Activated gamma-delta T cell (primary cell): ENCODE data around the gene RARG.

Experiments
- DNase-seq: peaks from one replicate; lab custom pipeline; 2025; lab: John Stamatoyannopoulos, UW

RARG gene

GRCh38 chr12:53224061-53224896 is 7.7 kb downstream of the RARG start:
- no peak for DNase-seq

DNA sequence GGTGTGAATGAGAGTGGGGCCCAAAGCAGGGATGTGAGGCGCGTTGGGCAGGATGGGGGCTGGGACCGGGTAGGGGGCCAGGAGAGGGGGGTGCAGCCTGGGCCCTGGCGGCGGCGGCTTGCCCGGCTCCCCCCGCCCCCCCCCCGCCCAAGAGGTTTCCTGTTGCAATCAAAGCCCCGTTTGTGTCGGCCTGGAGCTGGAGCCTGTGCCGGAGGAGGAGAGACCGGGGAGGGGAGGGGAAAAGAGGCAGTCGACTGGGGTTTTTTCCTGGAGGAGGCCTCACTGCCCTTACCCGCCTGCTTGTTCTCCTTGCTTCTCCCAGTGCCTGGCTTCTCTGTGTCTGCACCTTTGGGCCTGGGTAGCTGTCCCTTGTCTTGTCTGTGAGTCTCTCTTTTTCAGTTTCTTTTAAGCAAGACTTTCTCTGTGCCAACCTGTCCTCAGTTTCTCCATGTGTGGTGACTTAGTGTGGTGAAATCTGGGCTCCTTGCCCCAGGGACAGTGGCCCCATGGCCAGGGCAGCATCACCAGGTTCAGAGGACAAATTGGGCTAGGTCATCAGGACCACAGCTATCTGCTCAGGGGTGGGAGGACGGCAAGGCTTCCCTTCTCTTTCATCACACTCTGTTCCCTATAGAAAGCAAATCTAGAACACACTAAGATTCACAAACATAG is 8.5 kb downstream of the RARG start:
- no peak for DNase-seq

- no peak for DNase-seq
These were observed 9.2 kb downstream of the RARG start for GRCh38 chr12:53222806-53223261.

DNA sequence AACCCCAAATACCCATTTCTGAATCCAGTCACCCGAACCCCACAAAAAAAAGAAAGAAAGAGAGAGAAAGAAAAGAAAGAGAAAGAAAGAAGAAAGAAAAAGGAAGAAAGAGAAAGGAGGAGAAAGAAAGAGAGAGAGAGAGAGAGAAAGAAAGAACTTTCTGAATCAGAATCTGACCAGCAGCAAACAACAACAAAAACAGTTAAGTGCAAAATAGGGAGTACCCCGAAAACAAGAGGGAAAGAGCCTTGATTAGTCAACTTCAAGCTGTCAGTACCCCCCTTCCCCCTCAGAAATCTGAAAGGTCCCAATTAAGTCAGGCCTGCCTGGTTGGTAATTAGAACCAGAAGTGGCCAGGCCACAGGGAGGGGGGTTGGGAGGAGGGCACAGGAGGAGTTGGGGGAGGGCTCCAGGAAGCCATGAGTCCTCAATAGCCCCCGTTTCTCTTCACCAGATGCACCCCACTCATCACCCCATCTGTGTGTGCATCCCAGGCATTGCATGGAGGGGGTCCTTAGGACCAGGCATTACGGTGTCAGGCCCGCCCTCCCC is 9.8 kb downstream of the RARG start:
- no peak for DNase-seq

GRCh38 chr12:53221203-53222080 is 10.6 kb downstream of the RARG start:
- peak; percentile 47 for DNase-seq

- DNase-seq = peak; percentile 74
These were observed 11.3 kb downstream of the RARG start for GRCh38 chr12:53220694-53221202.

GRCh38 chr12:53219956-53220693 is 11.9 kb downstream of the RARG start:
- peak; percentile 59 for DNase-seq

DNA sequence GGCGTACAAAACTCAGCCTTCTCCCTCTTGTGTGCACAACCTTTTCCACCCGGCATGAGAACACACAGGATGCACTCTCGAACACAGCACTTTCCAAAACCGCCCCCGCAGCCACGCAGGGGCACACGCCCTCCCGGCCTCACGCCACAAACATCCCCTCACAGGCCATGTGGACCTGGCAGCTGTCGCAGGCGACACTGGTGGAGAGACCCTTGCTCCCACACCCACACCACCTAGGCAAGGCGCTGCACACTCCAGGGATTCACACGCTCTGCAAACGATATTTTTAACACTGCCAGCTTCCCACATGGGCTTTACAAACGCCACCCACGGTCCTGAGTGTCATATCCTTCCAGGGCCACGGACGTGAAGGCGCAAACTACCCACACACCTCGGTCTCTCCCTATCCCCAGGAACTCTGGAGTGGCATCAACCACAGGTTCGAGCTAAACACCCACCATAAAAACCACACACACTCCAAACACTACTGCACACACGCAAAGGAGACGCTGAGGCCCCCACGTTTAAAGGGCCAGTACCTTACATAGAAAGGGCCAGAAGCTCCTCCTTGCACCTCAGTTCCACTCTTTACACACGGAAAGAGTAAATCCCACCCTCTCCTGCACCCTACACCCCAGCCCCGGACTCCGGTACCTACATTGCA is 12.6 kb downstream of the RARG start:
- DNase-seq = no peak

DNA sequence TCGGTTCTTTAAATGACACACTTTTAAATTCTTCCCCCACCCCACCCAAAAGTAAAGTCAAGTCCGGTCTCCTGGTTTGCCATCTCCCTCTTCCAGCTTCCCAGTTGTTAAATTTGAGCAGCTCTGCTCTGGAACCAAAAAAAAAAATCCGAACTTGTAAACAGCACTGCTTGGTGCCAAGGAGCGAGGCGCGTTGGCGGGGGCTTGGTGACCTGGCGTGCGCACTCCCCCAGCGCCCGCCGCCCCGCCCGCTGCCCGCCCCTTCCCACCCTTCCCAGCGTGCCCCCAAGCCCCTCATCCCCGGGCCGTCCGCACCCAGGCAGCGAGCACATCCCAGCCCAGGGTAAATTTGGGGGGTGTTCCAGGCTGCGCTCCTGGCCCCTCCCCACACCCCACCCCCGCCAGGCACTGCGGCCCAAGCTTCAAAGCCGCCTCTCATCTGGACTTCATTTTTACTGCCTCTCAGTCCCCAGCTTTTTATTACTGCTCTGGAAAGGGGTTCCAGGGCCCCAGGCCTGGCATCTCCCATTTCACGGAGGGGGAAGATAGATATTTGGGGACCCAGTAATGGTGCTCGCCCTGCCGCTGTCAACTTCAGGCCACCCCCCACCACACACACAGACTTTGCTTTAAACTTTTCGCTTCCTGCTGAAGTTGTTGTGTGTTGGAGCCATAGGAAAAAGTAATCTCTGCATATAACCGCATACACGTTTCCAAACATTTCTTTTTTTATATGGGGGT is 13.3 kb downstream of the RARG start:
- no peak for DNase-seq

GRCh38 chr12:53217931-53218307 is 14.1 kb downstream of the RARG start:
- DNase-seq = no peak

- peak; percentile 37 for DNase-seq
These were observed 14.7 kb downstream of the RARG start for GRCh38 chr12:53217051-53217930.

DNA sequence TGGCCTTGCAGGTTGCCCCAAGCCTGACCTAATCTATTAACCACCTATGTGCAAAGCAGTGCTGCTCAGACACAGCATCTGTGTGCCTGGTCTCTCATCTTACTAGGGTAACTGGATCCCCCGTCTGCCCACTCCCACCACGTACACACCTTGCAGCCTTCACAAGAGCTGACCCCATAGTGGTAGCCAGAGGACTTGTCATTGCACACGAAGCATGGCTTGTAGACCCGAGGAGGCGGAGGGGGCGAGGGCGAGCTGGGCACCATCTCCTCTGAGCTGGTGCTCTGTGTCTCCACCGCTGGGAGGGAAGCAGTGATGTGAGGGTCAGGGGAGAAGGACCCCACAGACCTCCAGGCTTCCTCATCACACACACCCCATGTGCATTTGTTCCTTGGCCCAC is 16.5 kb downstream of the RARG start:
- DNase-seq = no peak

DNA sequence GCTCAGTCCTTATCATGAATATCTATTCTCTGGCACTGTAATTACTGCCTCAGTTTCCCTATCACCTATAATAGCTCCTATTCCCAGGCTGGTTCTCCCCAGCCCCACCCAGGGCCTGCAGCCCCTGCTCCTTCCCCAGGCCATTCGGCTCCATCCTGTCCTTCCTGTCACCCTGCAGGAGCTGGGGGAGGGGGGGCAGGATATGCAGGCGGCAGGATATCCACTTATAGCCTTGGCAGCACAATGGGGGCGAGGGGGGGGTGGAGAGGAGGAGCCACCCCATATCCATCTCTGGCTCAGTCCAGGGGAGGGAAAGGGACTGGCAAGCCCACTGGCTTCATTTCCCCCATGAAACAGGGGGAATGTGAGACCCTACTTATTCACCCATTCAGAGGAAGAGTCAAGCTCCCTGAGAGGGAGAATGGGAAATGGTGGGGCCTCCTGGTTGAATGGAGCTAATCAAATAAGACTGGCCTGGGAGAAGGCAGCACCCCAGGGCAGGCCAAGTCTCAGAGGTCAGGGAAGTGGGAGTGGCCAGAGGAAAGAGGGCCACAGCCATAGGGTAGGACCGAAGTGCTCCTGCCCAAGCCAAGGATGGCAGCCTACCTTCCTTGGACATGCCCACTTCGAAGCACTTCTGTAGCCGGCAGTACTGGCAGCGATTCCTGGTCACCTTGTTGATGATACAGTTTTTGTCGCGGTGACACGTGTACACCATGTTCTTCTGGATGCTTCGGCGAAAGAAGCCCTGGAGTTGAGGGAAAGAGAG is 17.1 kb downstream of the RARG start:
- DNase-seq = no peak

DNA sequence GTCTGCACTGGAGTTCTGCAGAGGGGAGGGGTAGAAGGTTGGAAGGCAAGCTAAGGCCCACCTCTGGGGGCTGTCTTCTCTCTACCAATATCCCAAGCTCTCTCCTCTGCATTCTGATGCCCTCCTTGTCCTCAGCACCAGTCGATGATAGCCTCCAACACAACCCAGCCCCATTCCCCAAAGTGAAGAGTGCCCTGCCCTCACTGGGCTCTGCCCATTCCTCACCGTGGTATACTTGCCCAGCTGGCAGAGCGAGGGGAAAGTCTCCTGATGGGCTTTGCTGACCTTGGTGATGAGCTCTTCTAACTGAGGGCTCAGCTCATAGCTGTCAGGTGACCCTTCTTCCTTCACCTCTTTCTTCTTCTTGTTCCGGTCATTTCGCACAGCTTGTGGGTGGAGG is 17.8 kb downstream of the RARG start:
- no peak for DNase-seq

- DNase-seq = peak; percentile 62
These were observed 18.7 kb downstream of the RARG start for GRCh38 chr12:53213348-53213747.

GRCh38 chr12:53212931-53213330 is 19.1 kb downstream of the RARG start:
- DNase-seq = no peak

DNA sequence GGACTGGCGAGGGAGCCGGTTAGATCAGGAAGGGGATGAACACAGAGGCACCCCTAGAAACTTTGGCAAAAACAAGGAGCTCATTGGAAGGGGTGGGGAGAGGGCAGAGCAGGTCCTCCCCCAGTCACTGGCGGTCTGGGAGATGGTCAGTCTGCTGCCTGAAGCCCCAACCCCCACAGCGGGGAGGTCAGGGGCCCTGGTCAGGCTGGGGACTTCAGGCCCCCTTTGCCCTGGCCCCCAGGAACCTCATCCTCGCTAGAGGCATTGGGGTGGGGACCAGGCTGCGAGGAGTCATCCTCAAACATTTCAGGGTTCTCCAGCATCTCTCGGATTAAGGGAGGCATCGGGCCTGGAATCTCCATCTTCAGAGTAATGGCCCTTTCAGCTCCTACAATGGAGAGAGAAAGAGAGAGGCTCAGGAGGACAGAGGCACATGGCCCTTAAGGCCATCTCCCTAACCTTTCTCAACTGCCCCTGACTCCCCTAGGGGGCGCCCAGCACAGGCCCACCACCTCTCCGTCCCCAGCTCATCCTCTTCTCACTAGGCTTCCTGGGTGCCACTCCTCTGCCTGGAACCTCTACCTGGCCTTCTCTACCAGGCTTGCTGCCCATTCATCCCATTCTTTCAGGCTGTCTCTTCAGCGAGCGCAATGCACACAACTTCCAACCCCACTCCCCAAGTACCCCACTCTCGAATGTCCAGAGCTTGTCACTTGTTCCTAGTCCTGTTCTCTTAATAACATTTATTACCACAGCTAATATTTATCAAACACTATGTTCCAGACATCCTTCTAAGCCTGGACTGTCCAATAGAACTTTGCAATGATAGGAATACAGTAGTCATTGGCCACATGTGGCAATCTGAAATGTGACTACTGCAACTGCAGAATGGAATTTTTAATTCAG is 20.3 kb downstream of the RARG start:
- DNase-seq = no peak
